GM23248 (cell line): ENCODE results near the gene NAA80. TPM values are rescaled to one million over a fixed set of nuclear protein-coding genes. Genes with fewer than 3 reads are reported as not detected.
A peak's percentile ranks its signal among the peaks of the same experiment; 100 is the strongest.

Experiments
- DNase-seq: peaks from one replicate; pipeline ENCODE4 v3.0.0-alpha.2; 2015
- H2AFZ ChIP-seq: fragments of 200-600 bp; sonication (generic); 2 replicates; pipeline ENCODE4 v1.6.1; 2016; ENCODE audit warnings: antibody characterized with exemption
- H3F3A ChIP-seq: fragments of 200-600 bp; sonication (generic); 2 replicates; pipeline ENCODE4 v1.6.1; 2016; ENCODE audit warnings: mild to moderate bottlenecking, antibody characterized with exemption, mixed run types; ENCODE audit not compliant: insufficient read depth
- H3K27ac ChIP-seq: fragments of 200-600 bp; sonication (generic); 2 replicates; pipeline ENCODE4 v1.5.1; 2016; ENCODE audit warnings: mild to moderate bottlenecking
- H3K27me3 ChIP-seq: fragments of 200-600 bp; sonication (generic); replicated peaks from 2 replicates; pipeline ENCODE4 v1.6.1; 2016; ENCODE audit warnings: mild to moderate bottlenecking; ENCODE audit not compliant: insufficient read depth
- H3K36me3 ChIP-seq: fragments of 200-600 bp; sonication (generic); 2 replicates; pipeline ENCODE4 v1.6.1; 2016; ENCODE audit warnings: low read depth, mild to moderate bottlenecking
- H3K4me1 ChIP-seq: fragments of 200-600 bp; sonication (generic); 2 replicates; pipeline ENCODE4 v1.6.1; 2016; ENCODE audit warnings: mild to moderate bottlenecking; ENCODE audit not compliant: insufficient read depth
- H3K4me2 ChIP-seq: fragments of 200-600 bp; sonication (generic); one replicate; pipeline ENCODE4 v1.6.1; 2016; ENCODE audit warnings: mild to moderate bottlenecking; ENCODE audit not compliant: unreplicated experiment
- H3K4me3 ChIP-seq: fragments of 200-600 bp; sonication (generic); 2 replicates; pipeline ENCODE4 v1.5.1; 2016; ENCODE audit warnings: mild to moderate bottlenecking
- H3K79me2 ChIP-seq: fragments of 200-600 bp; sonication (generic); 2 replicates; pipeline ENCODE4 v1.6.1; 2016; ENCODE audit warnings: mild to moderate bottlenecking; ENCODE audit not compliant: insufficient read depth
- H3K9ac ChIP-seq: fragments of 200-600 bp; sonication (generic); 2 replicates; pipeline ENCODE4 v1.6.1; 2016; ENCODE audit warnings: mild to moderate bottlenecking
- H3K9me2 ChIP-seq: fragments of 200-600 bp; sonication (generic); 2 replicates; pipeline ENCODE4 v1.6.1; 2016; ENCODE audit warnings: mixed run types, mild to moderate bottlenecking, moderate library complexity; ENCODE audit not compliant: insufficient read depth
- H3K9me3 ChIP-seq: fragments of 200-600 bp; sonication (generic); one replicate; pipeline ENCODE4 v1.6.1; 2017; ENCODE audit warnings: low read depth
- H4K20me1 ChIP-seq: fragments of 200-600 bp; sonication (generic); 2 replicates; pipeline ENCODE4 v1.6.0; 2016; ENCODE audit not compliant: insufficient read depth
- EZH2 ChIP-seq: fragments of 200-600 bp; sonication (generic); IDR thresholded peaks from 2 replicates; pipeline ENCODE4 v1.6.1; 2018; ENCODE audit warnings: antibody characterized with exemption, mild to moderate bottlenecking; ENCODE audit not compliant: insufficient read depth, poor library complexity, severe bottlenecking
- EZH2phosphoT487 ChIP-seq: fragments of 200-600 bp; sonication (generic); IDR thresholded peaks from 2 replicates; pipeline ENCODE4 v1.6.1; 2018; ENCODE audit warnings: antibody characterized with exemption, moderate library complexity, mild to moderate bottlenecking, low read depth; ENCODE audit not compliant: insufficient read depth
- WGBS, 2 experiments: methylation state at CpG; one replicate each; pipeline ENCODE4 v1.1.6; 2015 to 2017; ENCODE audit warnings: low lambda C conversion rate in 2 of 2, low coverage in 1 of 2; ENCODE audit errors: missing lambda C conversion rate in 2 of 2; 5-methylcytosine and 5-hydroxymethylcytosine counted together
- in situ Hi-C: fragments of 300-500 bp; cut with MboI; formaldehyde crosslinking; loops from 2 replicates; pipeline ENCODE4 v1.15.0; 2020
- polyA plus RNA-seq: library from polyadenylated mRNA; unstranded; fragments of >200 nt; fragmentation: Nextera tagmentation; extraction: Ambion mirVana; gene quantifications from 2 replicates; pipeline ENCODE4 v1.2.1, GENCODE V29; 2016
- total RNA-seq: library from RNA; depleted of rRNA; stranded (reverse); fragments of >200 nt; shearing (Covaris generic); gene quantifications from 2 replicates; pipeline ENCODE4 v1.2.3, GENCODE V29; 2014

NAA80 gene
- total and polyA plus RNA-seq, 2 experiments from 2014 or later, result 7.8 to 10.8 TPM

- H3F3A ChIP-seq, result no peaks in the 10 kb centered on the region
- no peak for TF ChIP-seq EZH2phosphoT487
- H3K4me2 ChIP-seq, result no peak overlapping the region
- in situ Hi-C loops, result no loop called here
- H3K4me3 ChIP-seq, result no peak overlapping the region
- no peaks in the 10 kb centered on the region for H3K27me3 ChIP-seq
- no peaks in the 10 kb centered on the region for H4K20me1 ChIP-seq
- no peaks in the 10 kb centered on the region for H3K4me1 ChIP-seq
- no peaks in the 10 kb centered on the region for H3K9me2 ChIP-seq
- no peaks in the 10 kb centered on the region for H3K9me3 ChIP-seq
- no peak overlapping the region for H3K9ac ChIP-seq
- WGBS, 2 experiments, result 85 to 89% methylated on average over 48 to 79 of the region's 79 CpGs
- DNase-seq, result no peak
- H3K79me2 ChIP-seq, result no peaks in the 10 kb centered on the region
- no peaks in the 10 kb centered on the region for H3K36me3 ChIP-seq
- H2AFZ ChIP-seq, result no peak overlapping the region
- H3K27ac ChIP-seq, result no peak overlapping the region
Observed at GRCh38 chr3:50275996-50276761, 23.0 kb downstream of the NAA80 start.

- TF ChIP-seq EZH2, result no peak
- no peak overlapping the region for H3K9ac ChIP-seq
- no peak overlapping the region for H3K27ac ChIP-seq
- H3K4me3 ChIP-seq, result no peak overlapping the region
- no peaks in the 10 kb centered on the region for H3K36me3 ChIP-seq
- H3F3A ChIP-seq, result no peaks in the 10 kb centered on the region
- H3K9me3 ChIP-seq, result no peaks in the 10 kb centered on the region
- H3K27me3 ChIP-seq, result no peaks in the 10 kb centered on the region
- H3K4me1 ChIP-seq, result peaks cover 2% of the 10 kb centered on the region
- no peaks in the 10 kb centered on the region for H3K79me2 ChIP-seq
- H4K20me1 ChIP-seq, result no peaks in the 10 kb centered on the region
- 87 to 94% methylated on average over 23 to 65 of the region's 65 CpGs for WGBS, 2 experiments
- no peak for DNase-seq
- H3K4me2 ChIP-seq, result no peak overlapping the region
- no peak overlapping the region for H2AFZ ChIP-seq
- in situ Hi-C loops, result no loop called here
- H3K9me2 ChIP-seq, result no peaks in the 10 kb centered on the region
Observed at GRCh38 chr3:50275141-50275995, 23.8 kb downstream of the NAA80 start.

- in situ Hi-C loops, result loop anchor here (5.0 kb wide), 1 partner anchor 77 kb away; no protein-coding TSS in a partner anchor
- 58 to 59% methylated on average over 21 to 26 of the region's 26 CpGs for WGBS, 2 experiments
Observed at GRCh38 chr3:50274371-50275104, 24.7 kb downstream of the NAA80 start.

GRCh38 chr3:50273689-50274065 lies 25.5 kb downstream of the NAA80 start:
- in situ Hi-C loops, result loop anchor here (5.0 kb wide), 1 partner anchor 76 kb away; no protein-coding TSS in a partner anchor
- no peak overlapping the region for H3K4me3 ChIP-seq
- no peaks in the 10 kb centered on the region for H3K9me2 ChIP-seq
- 69 to 74% methylated on average over 23 to 31 of the region's 31 CpGs for WGBS, 2 experiments
- no peak overlapping the region for H3K27ac ChIP-seq
- H3K4me2 ChIP-seq, result no peak overlapping the region
- no peaks in the 10 kb centered on the region for H3K36me3 ChIP-seq
- H3K79me2 ChIP-seq, result no peaks in the 10 kb centered on the region
- H3K9me3 ChIP-seq, result no peaks in the 10 kb centered on the region
- no peaks in the 10 kb centered on the region for H4K20me1 ChIP-seq
- DNase-seq, result no peak
- H3K4me1 ChIP-seq, result peaks cover 18% of the 10 kb centered on the region
- peaks cover under 1% of the 10 kb centered on the region; the same call in 1 of the 2 replicates for H3F3A ChIP-seq
- H2AFZ ChIP-seq, result no peak overlapping the region
- H3K27me3 ChIP-seq, result no peaks in the 10 kb centered on the region
- H3K9ac ChIP-seq, result no peak overlapping the region
- TF ChIP-seq EZH2phosphoT487, result no peak
- no peak for TF ChIP-seq EZH2

More at GRCh38 chr3:50274371-50275104, 24.7 kb downstream of the NAA80 start:
- no peaks in the 10 kb centered on the region for H3K79me2 ChIP-seq
- no peaks in the 10 kb centered on the region for H3K27me3 ChIP-seq
- no peak overlapping the region for H2AFZ ChIP-seq
- H3K4me1 ChIP-seq, result peaks cover 11% of the 10 kb centered on the region
- no peaks in the 10 kb centered on the region for H3K9me3 ChIP-seq
- H3K9ac ChIP-seq, result no peak overlapping the region
- no peaks in the 10 kb centered on the region for H3F3A ChIP-seq
- TF ChIP-seq EZH2, result no peak
- no peak for TF ChIP-seq EZH2phosphoT487
- H3K4me3 ChIP-seq, result no peak overlapping the region
- no peak overlapping the region for H3K4me2 ChIP-seq
- no peaks in the 10 kb centered on the region for H3K36me3 ChIP-seq
- no peak overlapping the region for H3K27ac ChIP-seq
- DNase-seq, result peak; percentile 71
- no peaks in the 10 kb centered on the region for H4K20me1 ChIP-seq
- no peaks in the 10 kb centered on the region for H3K9me2 ChIP-seq
